Lower lobe of right lung (tissue), 2 donors: ENCODE results near the gene TAAR6. TPM values are rescaled to one million over a fixed set of nuclear protein-coding genes. Genes with fewer than 3 reads are reported as not detected.
"Not testable (repeated sequence)": the region's sequence is repeated elsewhere in the genome, so short reads cannot be mapped to it uniquely, and the experiment has no call there.

ENCODE experiments used
- ATAC-seq, 2 donors: fragments of 200-7000 bp; cut with Tn5 transposase; one replicate each; pipeline ENCODE4 v1.9.1; 2020 to 2022; ENCODE audit warnings: mild to moderate bottlenecking in 2 of 2, moderate library complexity in 2 of 2
- DNase-seq: peaks from one replicate; pipeline ENCODE4 v3.0.0-alpha.2; 2020
- H3K27ac ChIP-seq: fragments of 200-600 bp; one replicate; pipeline ENCODE4 v1.8.0; 2022
- H3K27me3 ChIP-seq: fragments of 200-600 bp; one replicate; pipeline ENCODE4 v1.8.0; 2022; ENCODE audit warnings: low read depth
- H3K36me3 ChIP-seq: fragments of 200-600 bp; one replicate; pipeline ENCODE4 v1.8.0; 2022; ENCODE audit warnings: mild to moderate bottlenecking
- H3K4me1 ChIP-seq: fragments of 200-600 bp; one replicate; pipeline ENCODE4 v1.8.0; 2022
- H3K4me3 ChIP-seq: fragments of 200-600 bp; one replicate; pipeline ENCODE4 v1.8.0; 2022; ENCODE audit warnings: mild to moderate bottlenecking
- H3K9me3 ChIP-seq: fragments of 200-600 bp; one replicate; pipeline ENCODE4 v1.8.0; 2022
- intact Hi-C: fragments of 100-400 bp; cut with DNase I; formaldehyde crosslinking; loops from one replicate; pipeline ENCODE4 v1.11.0; 2022
- total RNA-seq: library from RNA; stranded (reverse); fragmentation: NEBNext Ultra II Directional; extraction: Animal tissue kit (Norgen Biotek cat#: 25700); gene quantifications from one replicate; pipeline ENCODE4 v1.2.1, GENCODE V29; 2021
- TF ChIP-seq, protein P1 (sequence below): fragments of 200-600 bp; IDR thresholded peaks from one replicate; pipeline ENCODE4 v1.8.0; 2022; ENCODE audit warnings: antibody characterized with exemption, mild to moderate bottlenecking
- donor health status: DM: no; HTN: yes; CAD: no; lungs with severe emphysema.

TAAR6 gene
- total RNA-seq, 1 donor from 2014 or later: not detected

DNA sequence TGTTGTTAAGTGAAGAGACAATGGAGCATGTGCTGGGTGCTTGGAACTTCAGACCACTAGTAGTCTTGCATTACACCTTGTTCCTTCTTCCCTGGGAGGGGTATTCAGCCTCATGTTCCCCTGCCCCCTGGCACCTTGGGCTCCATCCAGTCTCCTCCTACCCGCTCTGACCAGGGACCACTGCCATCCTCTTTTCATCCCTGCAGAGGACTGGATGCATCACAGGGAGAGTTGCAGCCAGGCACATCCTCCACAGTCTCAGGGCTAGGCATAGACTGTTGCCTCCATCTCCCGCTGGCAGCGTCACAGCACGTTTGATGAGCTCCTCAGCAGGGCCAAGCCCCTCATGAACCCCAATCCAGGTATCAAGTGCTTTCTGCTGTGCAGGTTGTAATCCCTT lies 18.9 kb upstream of the TAAR6 start:
- TF ChIP-seq, protein P1, sequence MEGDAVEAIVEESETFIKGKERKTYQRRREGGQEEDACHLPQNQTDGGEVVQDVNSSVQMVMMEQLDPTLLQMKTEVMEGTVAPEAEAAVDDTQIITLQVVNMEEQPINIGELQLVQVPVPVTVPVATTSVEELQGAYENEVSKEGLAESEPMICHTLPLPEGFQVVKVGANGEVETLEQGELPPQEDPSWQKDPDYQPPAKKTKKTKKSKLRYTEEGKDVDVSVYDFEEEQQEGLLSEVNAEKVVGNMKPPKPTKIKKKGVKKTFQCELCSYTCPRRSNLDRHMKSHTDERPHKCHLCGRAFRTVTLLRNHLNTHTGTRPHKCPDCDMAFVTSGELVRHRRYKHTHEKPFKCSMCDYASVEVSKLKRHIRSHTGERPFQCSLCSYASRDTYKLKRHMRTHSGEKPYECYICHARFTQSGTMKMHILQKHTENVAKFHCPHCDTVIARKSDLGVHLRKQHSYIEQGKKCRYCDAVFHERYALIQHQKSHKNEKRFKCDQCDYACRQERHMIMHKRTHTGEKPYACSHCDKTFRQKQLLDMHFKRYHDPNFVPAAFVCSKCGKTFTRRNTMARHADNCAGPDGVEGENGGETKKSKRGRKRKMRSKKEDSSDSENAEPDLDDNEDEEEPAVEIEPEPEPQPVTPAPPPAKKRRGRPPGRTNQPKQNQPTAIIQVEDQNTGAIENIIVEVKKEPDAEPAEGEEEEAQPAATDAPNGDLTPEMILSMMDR: no peak
- Histone ChIP-seq H3K9me3 (no peaks in the 10 kb centered on the region), H3K4me1 (no peaks in the 10 kb centered on the region), H3K27ac (no peak overlapping the region), H3K4me3 (no peak overlapping the region), H3K36me3 (no peaks in the 10 kb centered on the region), H3K27me3 (no peaks in the 10 kb centered on the region)
- intact Hi-C loops: no loop called here
- no peak for DNase-seq
- no peak for ATAC-seq

DNA sequence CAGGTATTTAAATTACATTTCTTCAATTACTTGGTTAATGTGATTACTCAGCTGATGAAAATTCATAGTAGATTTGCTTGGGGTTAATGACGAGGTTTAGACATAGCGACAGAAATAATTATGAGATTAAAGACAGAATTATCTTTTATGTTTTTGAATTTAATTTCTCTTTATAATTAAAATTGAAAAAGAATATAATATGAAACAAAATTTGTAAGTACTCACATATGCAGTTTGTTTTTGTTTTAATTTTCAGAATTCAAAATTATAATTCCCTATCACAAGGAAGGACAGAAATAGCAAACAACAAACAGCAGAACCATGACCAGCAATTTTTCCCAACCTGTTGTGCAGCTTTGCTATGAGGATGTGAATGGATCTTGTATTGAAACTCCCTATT lies 17.8 kb upstream of the TAAR6 start, which contains the start of gene TAAR8:
Gene TAAR8 (plus strand): TSS at position 301 of the 400 bp plus-strand sequence. CDS start 21 bp downstream, at position 322.
- no peaks in the 10 kb centered on the region for H3K36me3 ChIP-seq
- H3K9me3 ChIP-seq: no peaks in the 10 kb centered on the region
- no peaks in the 10 kb centered on the region for H3K27me3 ChIP-seq
- DNase-seq (no peak), ATAC-seq (no peak)
- TF ChIP-seq, protein P1: no peak
- intact Hi-C loops: no loop called here
- no peaks in the 10 kb centered on the region for H3K4me1 ChIP-seq
- no peak within 1 kb of the TSS for H3K4me3 ChIP-seq
- no peak within 1 kb of the TSS for H3K27ac ChIP-seq

DNA sequence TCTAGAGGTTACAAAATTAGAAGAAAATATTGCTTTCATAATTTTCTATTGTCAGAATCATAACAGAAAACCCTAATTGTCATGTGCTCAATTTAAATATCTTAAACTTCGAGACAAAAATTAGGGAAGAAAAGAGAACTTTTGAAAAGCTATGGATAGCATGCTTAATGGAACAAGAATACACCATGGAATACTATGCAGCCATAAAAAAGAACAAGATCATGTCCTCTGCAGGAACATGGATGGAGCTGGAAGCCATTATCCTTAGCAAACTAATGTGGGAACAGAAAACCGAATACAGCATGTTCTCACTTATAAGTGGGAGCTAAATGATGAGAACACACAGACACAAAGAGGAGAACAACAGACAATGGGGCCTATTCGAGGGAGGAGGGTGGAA lies 10.0 kb upstream of the TAAR6 start:
- H3K27me3 ChIP-seq, DNase-seq, H3K27ac ChIP-seq, ATAC-seq, H3K4me3 ChIP-seq, intact Hi-C loops, H3K9me3 ChIP-seq, H3K36me3 ChIP-seq, H3K4me1 ChIP-seq: not testable (repeated sequence)

DNA sequence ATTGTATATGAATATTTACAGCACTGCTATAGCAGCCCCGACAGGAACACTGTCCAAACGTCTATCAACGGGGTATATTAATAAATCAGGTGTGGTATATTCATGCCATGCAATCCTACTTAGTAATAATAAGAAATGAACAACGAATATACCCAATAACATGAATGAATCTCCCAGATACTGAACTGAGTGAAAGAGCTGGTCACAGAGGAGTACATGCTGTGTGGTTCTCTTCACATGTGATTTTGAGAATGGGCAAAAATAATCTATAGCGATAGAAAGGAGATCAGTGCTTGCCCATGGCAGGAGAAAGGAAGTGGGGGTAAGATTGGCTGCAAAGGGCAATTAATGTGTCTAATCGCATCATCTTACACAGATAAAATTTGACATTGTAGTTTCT lies 3.7 kb upstream of the TAAR6 start:
- no peaks in the 10 kb centered on the region for H3K9me3 ChIP-seq
- intact Hi-C loops: no loop called here
- DNase-seq (no peak), ATAC-seq (no peak)
- no peak overlapping the region for H3K4me3 ChIP-seq
- H3K27me3 ChIP-seq: peaks cover 6% of the 10 kb centered on the region
- TF ChIP-seq, protein P1: no peak
- H3K36me3 ChIP-seq: no peaks in the 10 kb centered on the region
- H3K27ac ChIP-seq: no peak overlapping the region
- no peaks in the 10 kb centered on the region for H3K4me1 ChIP-seq

DNA sequence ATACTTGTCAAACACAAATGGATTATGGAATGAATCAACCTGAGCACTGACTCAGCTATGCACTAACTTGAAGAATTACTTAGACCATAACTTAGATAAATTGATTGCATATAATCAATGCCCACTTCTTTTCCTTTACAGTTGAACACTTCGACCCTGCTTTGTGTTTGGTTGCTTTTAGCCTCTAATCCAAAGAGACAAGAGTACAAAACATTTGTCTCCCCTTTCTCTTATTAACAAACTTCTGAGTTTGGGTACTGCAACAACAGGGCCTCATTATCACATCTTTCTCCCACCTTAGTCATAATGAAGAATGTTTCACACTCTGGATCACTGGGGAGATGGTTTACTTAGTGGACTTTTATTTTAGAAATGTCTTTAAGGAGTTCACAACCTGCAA lies 2.6 kb upstream of the TAAR6 start:
- H3K36me3 ChIP-seq: no peaks in the 10 kb centered on the region
- H3K27me3 ChIP-seq: peaks cover 6% of the 10 kb centered on the region
- no peaks in the 10 kb centered on the region for H3K9me3 ChIP-seq
- ATAC-seq (no peak), DNase-seq (no peak)
- no peaks in the 10 kb centered on the region for H3K4me1 ChIP-seq
- TF ChIP-seq, protein P1: no peak
- no peak overlapping the region for H3K27ac ChIP-seq
- no peak overlapping the region for H3K4me3 ChIP-seq
- intact Hi-C loops: no loop called here

DNA sequence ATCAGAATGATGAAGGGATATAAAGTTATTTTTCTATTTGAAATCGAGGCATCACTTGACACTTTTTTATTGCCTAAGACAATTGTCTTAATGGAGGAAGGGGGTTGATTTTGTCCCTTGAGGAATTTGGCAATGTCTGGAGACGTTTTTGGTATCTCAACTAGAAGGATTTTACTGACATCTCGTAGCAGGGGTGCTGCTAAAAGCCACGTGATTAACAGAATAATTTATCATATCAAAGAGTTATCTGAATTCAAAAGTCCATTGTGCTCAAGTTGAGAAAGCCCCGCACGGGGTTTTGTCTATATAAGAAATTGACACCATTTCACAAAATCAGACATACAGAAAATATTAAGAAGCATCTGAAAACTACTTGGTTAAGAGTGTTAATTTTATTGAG lies 1.5 kb upstream of the TAAR6 start:
- H3K27me3 ChIP-seq: peaks cover 6% of the 10 kb centered on the region
- H3K27ac ChIP-seq: no peak overlapping the region
- TF ChIP-seq, protein P1: no peak
- ATAC-seq (no peak), DNase-seq (no peak)
- H3K36me3 ChIP-seq: no peaks in the 10 kb centered on the region
- H3K4me1 ChIP-seq: no peaks in the 10 kb centered on the region
- intact Hi-C loops: no loop called here
- H3K9me3 ChIP-seq: no peaks in the 10 kb centered on the region
- H3K4me3 ChIP-seq: no peak overlapping the region
